K562 (cell line): ENCODE results near the gene PNMT. TPM values are rescaled to one million over a fixed set of nuclear protein-coding genes. Genes with fewer than 3 reads are reported as not detected.

ENCODE experiments used
- ATAC-seq: fragments of 200-7000 bp; cut with Tn5 transposase; 3 replicates; pipeline ENCODE4 v1.9.1; 2020; ENCODE audit warnings: moderate library complexity
- BruUV-seq: library from RNA; stranded (reverse); fragments of 400-500 nt; replicated peaks from 2 replicates; lab custom pipeline; 2021; lab: Mats Ljungman, UMichigan
- CTCF ChIA-PET: fragments of 300-600 bp; formaldehyde crosslinking; extraction: SDS; loops from one replicate; lab custom pipeline; 2021; ENCODE audit warnings: low intra/inter-chr PET ratio; lab: Yijun Ruan, JAX
- POLR2A ChIA-PET: fragments of 300-600, 350-650 bp; sonication (Branson Sonifier 250); formaldehyde crosslinking; extraction: SDS; loops from one replicate; lab custom pipeline; 2021; ENCODE audit warnings: antibody characterized with exemption, inconsistent platforms; lab: Yijun Ruan, JAX
- DNase-seq, 4 experiments: peaks; one replicate each; pipeline versions ENCODE4 v3.0.0 to v3.0.0-alpha.2; 2011 to 2018; ENCODE audit warnings: low spot score in 3 of 4, mixed read lengths in 3 of 4; ENCODE audit errors: extremely low read depth in 1 of 4
- FAIRE-seq: peaks from 2 replicates; lab custom pipeline; 2011; peaks lifted over from hg19 to GRCh38; lab: Jason Lieb, UNC
- H2AFZ ChIP-seq: 2 replicates; pipeline ENCODE4 v1.6.0; 2011; ENCODE audit warnings: low read depth, low read length, control low read depth, inconsistent platforms
- H3K27ac ChIP-seq: fragments of 200-600 bp; 3 replicates; pipeline ENCODE4 v1.8.0; 2011; ENCODE audit warnings: low read depth, mild to moderate bottlenecking, control low read depth, inconsistent platforms, low read length, moderate library complexity, mixed read lengths; ENCODE audit errors: extremely low read depth
- H3K27me3 ChIP-seq, 2 experiments: fragments of 300-600 bp in 1 of 2; 2 replicates in 1 of 2; 3 replicates in 1 of 2; pipeline versions ENCODE4 v1.6.0 to v1.8.0; 2011; ENCODE audit warnings: inconsistent platforms in 2 of 2, low read length in 2 of 2, mild to moderate bottlenecking in 1 of 2, mixed read lengths in 1 of 2, moderate library complexity in 1 of 2; ENCODE audit not compliant: control insufficient read depth in 2 of 2, insufficient read depth in 2 of 2
- H3K36me3 ChIP-seq: fragments of 300-600 bp; 3 replicates; pipeline ENCODE4 v1.8.0; 2011; ENCODE audit warnings: mild to moderate bottlenecking, low read length, inconsistent platforms; ENCODE audit not compliant: control insufficient read depth, insufficient read depth
- H3K4me1 ChIP-seq, 2 experiments: fragments of 200-600 bp in 1 of 2; replicated peaks in 1 of 2; 2 replicates in 1 of 2; 3 replicates in 1 of 2; pipeline versions ENCODE4 v1.5.1 to v1.8.0; 2011; ENCODE audit warnings: inconsistent platforms in 2 of 2, low read length in 2 of 2, mild to moderate bottlenecking in 1 of 2, mixed read lengths in 1 of 2, moderate library complexity in 1 of 2; ENCODE audit not compliant: control insufficient read depth in 2 of 2, insufficient read depth in 2 of 2
- H3K4me2 ChIP-seq: 2 replicates; pipeline ENCODE4 v1.6.1; 2011; ENCODE audit warnings: low read length, control low read depth, inconsistent platforms, mixed read lengths; ENCODE audit not compliant: insufficient read depth
- H3K4me3 ChIP-seq: fragments of 200-600 bp; sonication (generic), shearing (Covaris generic); 2 replicates; pipeline ENCODE4 v1.5.1; 2016; ENCODE audit warnings: control low read depth, inconsistent platforms
- H3K79me2 ChIP-seq: fragments of 200-600 bp; 3 replicates; pipeline ENCODE4 v1.8.0; 2011; ENCODE audit warnings: low read length, inconsistent platforms; ENCODE audit not compliant: control insufficient read depth, insufficient read depth
- H3K9ac ChIP-seq, 2 experiments: 2 replicates each; pipeline versions ENCODE4 v1.6.0 to v1.6.1; 2011; ENCODE audit warnings: low read depth in 2 of 2, low read length in 2 of 2, control low read depth in 1 of 2, inconsistent platforms in 1 of 2, mild to moderate bottlenecking in 1 of 2, mixed read lengths in 1 of 2; ENCODE audit not compliant: insufficient read depth in 1 of 2
- H3K9me1 ChIP-seq: one replicate; pipeline ENCODE4 v1.6.0; 2011; ENCODE audit warnings: inconsistent platforms, mild to moderate bottlenecking, low read length, moderate library complexity; ENCODE audit not compliant: control insufficient read depth, insufficient read depth
- H3K9me3 ChIP-seq: replicated peaks from 2 replicates; pipeline ENCODE4 v1.5.1; 2011; ENCODE audit warnings: low read depth, low read length, inconsistent platforms; ENCODE audit not compliant: control insufficient read depth, insufficient read depth
- H4K20me1 ChIP-seq: replicated peaks from 2 replicates; pipeline ENCODE4 v1.6.1; 2011; ENCODE audit warnings: low read length, inconsistent platforms, mixed read lengths; ENCODE audit not compliant: control insufficient read depth, insufficient read depth
- CEBPB ChIP-seq: fragments of 450-650 bp; IDR thresholded peaks from 2 replicates; pipeline ENCODE4 v1.6.1; 2016; ENCODE audit warnings: missing genetic modification characterization, missing compliant biosample characterization
- KLF13 ChIP-seq: fragments of 450-650 bp; IDR thresholded peaks from 2 replicates; pipeline ENCODE4 v1.6.1; 2016; ENCODE audit warnings: missing genetic modification characterization, low read depth, mild to moderate bottlenecking, missing compliant biosample characterization, moderate library complexity, borderline replicate concordance
- MTF1 ChIP-seq: fragments of 250-450 bp; sonication (Bioruptor Pico); IDR thresholded peaks from 2 replicates; pipeline ENCODE4 v1.9.0; 2021; ENCODE audit warnings: moderate library complexity, mild to moderate bottlenecking, inconsistent platforms, borderline replicate concordance
- NFE2 ChIP-seq: IDR thresholded peaks from 2 replicates; pipeline ENCODE4 v1.6.1; 2014; ENCODE audit warnings: antibody characterized with exemption, low read depth
- PRDM10 ChIP-seq: fragments of 450-650 bp; IDR thresholded peaks from 2 replicates; pipeline ENCODE4 v1.6.1; 2018; ENCODE audit not compliant: partially characterized antibody
- ZKSCAN3 ChIP-seq: fragments of 250-450 bp; sonication (Bioruptor Pico); IDR thresholded peaks from 2 replicates; pipeline ENCODE4 v1.4.0; 2020
- ZNF146 ChIP-seq: IDR thresholded peaks from one replicate; pipeline ENCODE4 v1.6.1; 2018; ENCODE audit warnings: missing compliant biosample characterization; ENCODE audit not compliant: unreplicated experiment
- ZNF175 ChIP-seq: fragments of 200-800 bp; sonication (Bioruptor generic); IDR thresholded peaks from 2 replicates; pipeline ENCODE4 v1.6.1; 2016; ENCODE audit warnings: low read depth, mild to moderate bottlenecking, missing genetic modification characterization, missing compliant biosample characterization
- ZNF184 ChIP-seq: sonication (generic); formaldehyde crosslinking; IDR thresholded peaks from 2 replicates; pipeline ENCODE4 v1.5.0; 2020; ENCODE audit warnings: missing genetic modification reagents
- ZNF696 ChIP-seq: fragments of 250-450 bp; sonication (Bioruptor Pico); conservative IDR thresholded peaks from 2 replicates; pipeline ENCODE4 v1.4.0; 2020; ENCODE audit warnings: mild to moderate bottlenecking, moderate library complexity
- ZZZ3 ChIP-seq: fragments of 450-650 bp; IDR thresholded peaks from 2 replicates; pipeline ENCODE4 v1.6.1; 2016; ENCODE audit warnings: antibody characterized with exemption, mild to moderate bottlenecking, moderate library complexity
- WGBS: fragments of 100-300 bp; shearing (Covaris generic); methylation state at CpG from one replicate; pipeline ENCODE4 v1.1.6; 2016; ENCODE audit warnings: low coverage, mixed read lengths; ENCODE audit not compliant: insufficient coverage; ENCODE audit errors: missing lambda C conversion rate; 5-methylcytosine and 5-hydroxymethylcytosine counted together
- in situ Hi-C: fragments of 300-500 bp; cut with MboI; formaldehyde crosslinking; loops from 4 replicates; pipeline ENCODE4 v1.15.0; 2018; ENCODE audit warnings: inconsistent platforms, mixed read lengths
- intact Hi-C: fragments of 100-400 bp; cut with micrococcal nuclease; formaldehyde crosslinking; loops from 2 replicates; pipeline ENCODE4 v1.14.2; 2022
- polyA plus RNA-seq, 8 experiments: library from polyadenylated mRNA; depleted of rRNA in 4 of 8; stranded (reverse) in 5 of 8; unstranded in 3 of 8; fragments of >200 nt; fragmentation: Nextera tagmentation in 2 of 8; fragmentation: Illumina TruSeq in 1 of 8; extraction: Ambion mirVana in 2 of 8; extraction: Trizol in 1 of 8; gene quantifications; 2 replicates each; pipeline versions ENCODE4 v1.2.1 to v1.2.3, GENCODE V29; 2011 to 2014; ENCODE audit warnings: inconsistent platforms in 1 of 8, missing spikeins in 1 of 8
- total RNA-seq, 7 experiments: library from RNA; depleted of rRNA in 6 of 7; stranded (reverse); fragments of >200 nt in 6 of 7; fragmentation: Illumina TruSeq in 2 of 7; extraction: Trizol in 2 of 7; gene quantifications; 2 replicates each; pipeline versions ENCODE4 v1.2.1 to v1.2.3, GENCODE V29; 2011 to 2021; ENCODE audit warnings: low replicate concordance in 1 of 7
- TF ChIP-seq, protein P1 (sequence below): IDR thresholded peaks from 3 replicates; pipeline ENCODE4 v1.6.1; 2011; ENCODE audit warnings: borderline replicate concordance, mild to moderate bottlenecking; ENCODE audit not compliant: insufficient read length, insufficient read depth
- TF ChIP-seq, protein P2 (sequence below): fragments of 450-650 bp; IDR thresholded peaks from 2 replicates; pipeline ENCODE4 v1.6.1; 2016; ENCODE audit warnings: borderline replicate concordance
- TF ChIP-seq, protein P3 (sequence below): fragments of 450-650 bp; IDR thresholded peaks from 2 replicates; pipeline ENCODE4 v1.6.1; 2017; ENCODE audit warnings: antibody characterized with exemption

Gene PNMT
- total and polyA plus RNA-seq, 9 of the 15 experiments (the other 6 are each of a cell fraction or from before 2014, with no cell fraction given) = 0.55 to 18.1 (median 5.8) TPM

DNA sequence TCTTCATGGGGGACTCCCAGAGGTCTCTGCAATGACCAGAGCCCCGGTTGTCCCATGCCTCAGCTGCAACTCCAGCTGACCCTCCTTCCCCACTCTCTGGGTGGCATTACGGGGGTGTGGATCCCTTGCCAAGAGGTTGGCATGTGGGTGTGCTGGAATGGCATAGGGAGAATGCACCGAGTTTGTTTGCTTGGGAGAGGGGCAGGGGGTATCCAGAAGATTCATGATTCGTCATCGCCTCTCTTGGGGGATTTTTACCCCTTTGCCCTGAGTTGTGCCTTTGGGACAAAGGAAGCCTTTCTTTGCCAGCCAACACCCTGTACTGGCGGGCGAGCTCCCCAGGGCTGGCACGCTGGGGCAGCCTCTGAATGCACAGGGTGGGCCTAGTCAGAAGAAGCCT lies 38.1 kb downstream of the PNMT start:
- no peak overlapping the region for H3K27ac ChIP-seq
- in situ Hi-C loops (no loop called here), intact Hi-C loops (no loop called here)
- H3K4me3 ChIP-seq = no peak overlapping the region
- H3K4me1 ChIP-seq = peaks cover 0 to 25% of the 10 kb centered on the region in 2 experiments; a peak in 3 of 5 replicates
- FAIRE-seq (no peak), DNase-seq (no peak), ATAC-seq (no peak)
- no peak overlapping the region for H3K4me2 ChIP-seq
- 18% methylated on average over 8 of the region's 8 CpGs for WGBS
- no peaks in the 10 kb centered on the region for H3K9me3 ChIP-seq
- H3K36me3 ChIP-seq = no peaks in the 10 kb centered on the region
- no peaks in the 10 kb centered on the region for H3K79me2 ChIP-seq
- H2AFZ ChIP-seq = no peak overlapping the region
- no peaks in the 10 kb centered on the region for H3K9me1 ChIP-seq
- ChIA-PET POLR2A (interaction anchor here (0.7 kb wide), 1 partner anchor 23 kb away, joined by 5 read pairs; the partner anchor contains the start of gene MIEN1), CTCF (no interaction called here)
- BruUV-seq = no TSS peak
- no peaks in the 10 kb centered on the region; the same call in 1 of the 2 replicates for H4K20me1 ChIP-seq
- peaks cover 0 to 5% of the 10 kb centered on the region in 2 experiments; a peak in 1 of 5 replicates for H3K27me3 ChIP-seq
- no peak overlapping the region; a peak in 1 of 4 replicates for H3K9ac ChIP-seq
- TF ChIP-seq, protein P1, sequence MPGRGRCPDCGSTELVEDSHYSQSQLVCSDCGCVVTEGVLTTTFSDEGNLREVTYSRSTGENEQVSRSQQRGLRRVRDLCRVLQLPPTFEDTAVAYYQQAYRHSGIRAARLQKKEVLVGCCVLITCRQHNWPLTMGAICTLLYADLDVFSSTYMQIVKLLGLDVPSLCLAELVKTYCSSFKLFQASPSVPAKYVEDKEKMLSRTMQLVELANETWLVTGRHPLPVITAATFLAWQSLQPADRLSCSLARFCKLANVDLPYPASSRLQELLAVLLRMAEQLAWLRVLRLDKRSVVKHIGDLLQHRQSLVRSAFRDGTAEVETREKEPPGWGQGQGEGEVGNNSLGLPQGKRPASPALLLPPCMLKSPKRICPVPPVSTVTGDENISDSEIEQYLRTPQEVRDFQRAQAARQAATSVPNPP = no peak
- no peak for TF ChIP-seq ZKSCAN3 (CRISPR knock-in tag)
- no peak for TF ChIP-seq NFE2
- TF ChIP-seq ZNF146 (CRISPR knock-in tag) = no peak
- TF ChIP-seq, protein P2, sequence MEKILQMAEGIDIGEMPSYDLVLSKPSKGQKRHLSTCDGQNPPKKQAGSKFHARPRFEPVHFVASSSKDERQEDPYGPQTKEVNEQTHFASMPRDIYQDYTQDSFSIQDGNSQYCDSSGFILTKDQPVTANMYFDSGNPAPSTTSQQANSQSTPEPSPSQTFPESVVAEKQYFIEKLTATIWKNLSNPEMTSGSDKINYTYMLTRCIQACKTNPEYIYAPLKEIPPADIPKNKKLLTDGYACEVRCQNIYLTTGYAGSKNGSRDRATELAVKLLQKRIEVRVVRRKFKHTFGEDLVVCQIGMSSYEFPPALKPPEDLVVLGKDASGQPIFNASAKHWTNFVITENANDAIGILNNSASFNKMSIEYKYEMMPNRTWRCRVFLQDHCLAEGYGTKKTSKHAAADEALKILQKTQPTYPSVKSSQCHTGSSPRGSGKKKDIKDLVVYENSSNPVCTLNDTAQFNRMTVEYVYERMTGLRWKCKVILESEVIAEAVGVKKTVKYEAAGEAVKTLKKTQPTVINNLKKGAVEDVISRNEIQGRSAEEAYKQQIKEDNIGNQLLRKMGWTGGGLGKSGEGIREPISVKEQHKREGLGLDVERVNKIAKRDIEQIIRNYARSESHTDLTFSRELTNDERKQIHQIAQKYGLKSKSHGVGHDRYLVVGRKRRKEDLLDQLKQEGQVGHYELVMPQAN = no peak
- no peak for TF ChIP-seq ZNF696
- TF ChIP-seq MTF1 = no peak
- TF ChIP-seq, protein P3, sequence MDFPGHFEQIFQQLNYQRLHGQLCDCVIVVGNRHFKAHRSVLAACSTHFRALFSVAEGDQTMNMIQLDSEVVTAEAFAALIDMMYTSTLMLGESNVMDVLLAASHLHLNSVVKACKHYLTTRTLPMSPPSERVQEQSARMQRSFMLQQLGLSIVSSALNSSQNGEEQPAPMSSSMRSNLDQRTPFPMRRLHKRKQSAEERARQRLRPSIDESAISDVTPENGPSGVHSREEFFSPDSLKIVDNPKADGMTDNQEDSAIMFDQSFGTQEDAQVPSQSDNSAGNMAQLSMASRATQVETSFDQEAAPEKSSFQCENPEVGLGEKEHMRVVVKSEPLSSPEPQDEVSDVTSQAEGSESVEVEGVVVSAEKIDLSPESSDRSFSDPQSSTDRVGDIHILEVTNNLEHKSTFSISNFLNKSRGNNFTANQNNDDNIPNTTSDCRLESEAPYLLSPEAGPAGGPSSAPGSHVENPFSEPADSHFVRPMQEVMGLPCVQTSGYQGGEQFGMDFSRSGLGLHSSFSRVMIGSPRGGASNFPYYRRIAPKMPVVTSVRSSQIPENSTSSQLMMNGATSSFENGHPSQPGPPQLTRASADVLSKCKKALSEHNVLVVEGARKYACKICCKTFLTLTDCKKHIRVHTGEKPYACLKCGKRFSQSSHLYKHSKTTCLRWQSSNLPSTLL = no peak
- no peak for TF ChIP-seq CEBPB
- TF ChIP-seq KLF13 = no peak
- no peak for TF ChIP-seq ZNF184
- TF ChIP-seq ZNF175 (CRISPR knock-in tag) = no peak
- TF ChIP-seq PRDM10 = no peak
- TF ChIP-seq ZZZ3 = no peak
